HG02642 (cell line): ENCODE data around the gene SLFN13.
A peak's percentile ranks its signal among the peaks of the same experiment; 100 is the strongest.
"Not testable (repeated sequence)": the region's sequence is repeated elsewhere in the genome, so short reads cannot be mapped to it uniquely, and the experiment has no call there.

ENCODE experiments used
- ATAC-seq: cut with Tn5 transposase; IDR thresholded peaks from one replicate; pipeline ENCODE4 v1.9.1; 2021; ENCODE audit warnings: mild to moderate bottlenecking; ENCODE audit not compliant: unreplicated experiment, poor library complexity

Gene SLFN13

GRCh38 chr17:35433075-35433894, 15.3 kb downstream of the SLFN13 start:
- peak; percentile 51 for ATAC-seq

GRCh38 chr17:35432176-35433074, 16.1 kb downstream of the SLFN13 start, which contains the start of gene SLFN12:
Gene SLFN12, minus strand, starts transcription at chr17:35432500. Its CDS starts 9,472 bp downstream, at chr17:35423028.
- peak; percentile 75 for ATAC-seq

- no peak for ATAC-seq
These were observed 18.9 kb downstream of the SLFN13 start for GRCh38 chr17:35429702-35430101.

GRCh38 chr17:35428229-35428628, 20.3 kb downstream of the SLFN13 start:
- no peak for ATAC-seq

GRCh38 chr17:35423761-35424160, 24.8 kb downstream of the SLFN13 start:
- no peak for ATAC-seq

GRCh38 chr17:35421069-35421468, 27.5 kb downstream of the SLFN13 start:
- not testable (repeated sequence) for ATAC-seq

- no peak for ATAC-seq
These were observed 31.9 kb downstream of the SLFN13 start for GRCh38 chr17:35416659-35417058.

- ATAC-seq = not testable (repeated sequence)
These were observed 33.9 kb downstream of the SLFN13 start for GRCh38 chr17:35414707-35415106.

GRCh38 chr17:35414247-35414646, 34.3 kb downstream of the SLFN13 start:
- no peak for ATAC-seq

- ATAC-seq = no peak
These were observed 41.0 kb downstream of the SLFN13 start for GRCh38 chr17:35407531-35407930.

GRCh38 chr17:35406568-35406967, 42.0 kb downstream of the SLFN13 start:
- ATAC-seq = no peak

- no peak for ATAC-seq
These were observed 44.2 kb downstream of the SLFN13 start for GRCh38 chr17:35404360-35404759.

GRCh38 chr17:35393783-35394182, 54.8 kb downstream of the SLFN13 start:
- ATAC-seq = not testable (repeated sequence)

GRCh38 chr17:35390663-35391062, 57.9 kb downstream of the SLFN13 start:
- ATAC-seq = no peak

- no peak for ATAC-seq
These were observed 58.4 kb downstream of the SLFN13 start for GRCh38 chr17:35390156-35390555.

GRCh38 chr17:35387496-35387895, 61.1 kb downstream of the SLFN13 start:
- ATAC-seq = no peak
